Measurements from ENCODE around the gene CTNNA1. TPM values are rescaled to one million over a fixed set of nuclear protein-coding genes. Genes with fewer than 3 reads are reported as not detected.

Gene CTNNA1
- total RNA-seq, 1 donor from 2014 or later: 359 TPM

- no peak for DNase-seq (ENCODE audit: low read depth)
- TF ChIP-seq EZH2 (IDR thresholded peaks at IDR 0.05; ENCODE audit: insufficient read depth, low read length): no peak
- TF ChIP-seq, protein P1, sequence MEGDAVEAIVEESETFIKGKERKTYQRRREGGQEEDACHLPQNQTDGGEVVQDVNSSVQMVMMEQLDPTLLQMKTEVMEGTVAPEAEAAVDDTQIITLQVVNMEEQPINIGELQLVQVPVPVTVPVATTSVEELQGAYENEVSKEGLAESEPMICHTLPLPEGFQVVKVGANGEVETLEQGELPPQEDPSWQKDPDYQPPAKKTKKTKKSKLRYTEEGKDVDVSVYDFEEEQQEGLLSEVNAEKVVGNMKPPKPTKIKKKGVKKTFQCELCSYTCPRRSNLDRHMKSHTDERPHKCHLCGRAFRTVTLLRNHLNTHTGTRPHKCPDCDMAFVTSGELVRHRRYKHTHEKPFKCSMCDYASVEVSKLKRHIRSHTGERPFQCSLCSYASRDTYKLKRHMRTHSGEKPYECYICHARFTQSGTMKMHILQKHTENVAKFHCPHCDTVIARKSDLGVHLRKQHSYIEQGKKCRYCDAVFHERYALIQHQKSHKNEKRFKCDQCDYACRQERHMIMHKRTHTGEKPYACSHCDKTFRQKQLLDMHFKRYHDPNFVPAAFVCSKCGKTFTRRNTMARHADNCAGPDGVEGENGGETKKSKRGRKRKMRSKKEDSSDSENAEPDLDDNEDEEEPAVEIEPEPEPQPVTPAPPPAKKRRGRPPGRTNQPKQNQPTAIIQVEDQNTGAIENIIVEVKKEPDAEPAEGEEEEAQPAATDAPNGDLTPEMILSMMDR (IDR thresholded peaks at IDR 0.05; ENCODE audit: insufficient read depth, low read depth, low read length): no peak
- H4K20me1 ChIP-seq (ENCODE audit: insufficient read depth, low read length): peaks cover 75% of the 10 kb centered on the region
- H3K4me1 ChIP-seq (ENCODE audit: insufficient read depth, low read length): no peaks in the 10 kb centered on the region
- H3K36me3 Mint-ChIP-seq (ENCODE audit: low read depth, unreplicated experiment): peaks cover 17% of the 10 kb centered on the region
- H3K79me2 ChIP-seq (ENCODE audit: insufficient read depth, low read length): peaks cover 84% of the 10 kb centered on the region
- no peak overlapping the region for H2AFZ ChIP-seq (ENCODE audit: low read depth, low read length)
- H3K27ac Mint-ChIP-seq (ENCODE audit: unreplicated experiment): no peak overlapping the region
- no peak for FAIRE-seq
- no peak overlapping the region for H3K4me3 Mint-ChIP-seq (ENCODE audit: unreplicated experiment)
- no peak overlapping the region for H3K27ac ChIP-seq (ENCODE audit: low read depth, low read length)
- no peak overlapping the region for H3K4me3 ChIP-seq (ENCODE audit: insufficient read depth, low read depth, low read length)
- no peaks in the 10 kb centered on the region for H3K9me3 ChIP-seq (ENCODE audit: insufficient read depth, low read depth, low read length)
- peaks cover 8% of the 10 kb centered on the region for H3K36me3 ChIP-seq (ENCODE audit: insufficient read depth, low read length)
- H3K27me3 ChIP-seq (ENCODE audit: insufficient read depth, low read length): no peaks in the 10 kb centered on the region
- H3K9ac ChIP-seq (ENCODE audit: low read length): no peak overlapping the region
- no peak overlapping the region for H3K4me2 ChIP-seq (ENCODE audit: low read length)
- peaks cover 6% of the 10 kb centered on the region for H3K9me3 Mint-ChIP-seq (ENCODE audit: unreplicated experiment)
- H3K4me1 Mint-ChIP-seq (ENCODE audit: low read depth, unreplicated experiment): peaks cover 15% of the 10 kb centered on the region
- H3K27me3 Mint-ChIP-seq (ENCODE audit: low read depth, unreplicated experiment): no peaks in the 10 kb centered on the region
Observed at GRCh38 chr5:138775034-138775433, 21.8 kb downstream of the CTNNA1 start.

GRCh38 chr5:138778234-138778633 is 25.0 kb downstream of the CTNNA1 start:
- TF ChIP-seq EZH2 (IDR thresholded peaks at IDR 0.05; ENCODE audit: insufficient read depth, low read length): no peak
- TF ChIP-seq, protein P1 (IDR thresholded peaks at IDR 0.05; ENCODE audit: insufficient read depth, low read depth, low read length): no peak
- no peak overlapping the region for H3K4me3 Mint-ChIP-seq (ENCODE audit: unreplicated experiment)

DNA sequence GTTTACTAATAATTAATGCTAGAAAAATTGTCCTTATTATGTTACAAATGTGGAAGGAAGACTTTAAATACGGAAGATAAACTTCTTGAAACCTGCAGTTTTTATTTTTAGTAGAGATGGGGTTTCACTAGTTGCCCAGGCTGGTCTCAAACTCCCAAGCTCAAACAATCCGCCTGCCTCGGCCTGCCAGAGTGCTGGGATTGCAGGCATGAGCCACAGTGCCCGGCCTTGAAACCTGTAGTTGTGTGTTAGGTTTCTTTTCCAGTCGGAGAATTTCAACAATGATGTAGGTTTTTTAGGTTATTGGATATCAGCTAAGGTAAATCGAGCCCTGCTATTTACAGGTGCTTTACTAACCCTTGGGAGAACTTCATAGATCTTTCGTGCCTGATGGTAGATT is 30.8 kb downstream of the CTNNA1 start:
- H3K4me3 Mint-ChIP-seq (ENCODE audit: unreplicated experiment): no peak overlapping the region
- Histone ChIP-seq H3K27me3 (ENCODE audit: insufficient read depth, low read length) (no peaks in the 10 kb centered on the region), H3K27ac (ENCODE audit: low read depth, low read length) (no peak overlapping the region), H3K36me3 (ENCODE audit: insufficient read depth, low read length) (peaks cover 22% of the 10 kb centered on the region), H3K79me2 (ENCODE audit: insufficient read depth, low read length) (peaks cover 97% of the 10 kb centered on the region), H3K9ac (ENCODE audit: low read length) (no peak overlapping the region), H3K4me1 (ENCODE audit: insufficient read depth, low read length) (peaks cover 4% of the 10 kb centered on the region), H4K20me1 (ENCODE audit: insufficient read depth, low read length) (peaks cover 78% of the 10 kb centered on the region), H2AFZ (ENCODE audit: low read depth, low read length) (no peak overlapping the region), H3K9me3 (ENCODE audit: insufficient read depth, low read depth, low read length) (no peaks in the 10 kb centered on the region), H3K4me3 (ENCODE audit: insufficient read depth, low read depth, low read length) (no peak overlapping the region), H3K4me2 (ENCODE audit: low read length) (no peak overlapping the region)
- no peak for TF ChIP-seq EZH2 (IDR thresholded peaks at IDR 0.05; ENCODE audit: insufficient read depth, low read length)
- TF ChIP-seq, protein P1 (IDR thresholded peaks at IDR 0.05; ENCODE audit: insufficient read depth, low read depth, low read length): no peak
- H3K27ac Mint-ChIP-seq (ENCODE audit: unreplicated experiment): no peak overlapping the region
- H3K27me3 Mint-ChIP-seq (ENCODE audit: low read depth, unreplicated experiment): no peaks in the 10 kb centered on the region
- FAIRE-seq (no peak), DNase-seq (ENCODE audit: low read depth) (no peak)
- H3K9me3 Mint-ChIP-seq (ENCODE audit: unreplicated experiment): no peaks in the 10 kb centered on the region
- H3K4me1 Mint-ChIP-seq (ENCODE audit: low read depth, unreplicated experiment): peaks cover 23% of the 10 kb centered on the region
- peaks cover 33% of the 10 kb centered on the region for H3K36me3 Mint-ChIP-seq (ENCODE audit: low read depth, unreplicated experiment)

More at GRCh38 chr5:138778234-138778633, 25.0 kb downstream of the CTNNA1 start:
- Histone ChIP-seq H3K9me3 (ENCODE audit: insufficient read depth, low read depth, low read length) (no peaks in the 10 kb centered on the region), H4K20me1 (ENCODE audit: insufficient read depth, low read length) (peaks cover 68% of the 10 kb centered on the region), H3K79me2 (ENCODE audit: insufficient read depth, low read length) (peaks cover 84% of the 10 kb centered on the region), H3K4me1 (ENCODE audit: insufficient read depth, low read length) (no peaks in the 10 kb centered on the region), H3K27ac (ENCODE audit: low read depth, low read length) (no peak overlapping the region), H3K4me2 (ENCODE audit: low read length) (no peak overlapping the region), H2AFZ (ENCODE audit: low read depth, low read length) (no peak overlapping the region), H3K27me3 (ENCODE audit: insufficient read depth, low read length) (no peaks in the 10 kb centered on the region), H3K9ac (ENCODE audit: low read length) (no peak overlapping the region), H3K4me3 (ENCODE audit: insufficient read depth, low read depth, low read length) (no peak overlapping the region), H3K36me3 (ENCODE audit: insufficient read depth, low read length) (peaks cover 19% of the 10 kb centered on the region)
- FAIRE-seq (no peak), DNase-seq (ENCODE audit: low read depth) (no peak)
- H3K27me3 Mint-ChIP-seq (ENCODE audit: low read depth, unreplicated experiment): no peaks in the 10 kb centered on the region
- H3K36me3 Mint-ChIP-seq (ENCODE audit: low read depth, unreplicated experiment): peaks cover 31% of the 10 kb centered on the region
- peaks cover 6% of the 10 kb centered on the region for H3K9me3 Mint-ChIP-seq (ENCODE audit: unreplicated experiment)
- H3K27ac Mint-ChIP-seq (ENCODE audit: unreplicated experiment): no peak overlapping the region
- peaks cover 5% of the 10 kb centered on the region for H3K4me1 Mint-ChIP-seq (ENCODE audit: low read depth, unreplicated experiment)

All from astrocyte (in vitro differentiated cells and primary cell).